ENCODE results near the gene TAL1.
"Not testable (repeated sequence)": the region's sequence is repeated elsewhere in the genome, so short reads cannot be mapped to it uniquely, and the experiment has no call there.

DNA sequence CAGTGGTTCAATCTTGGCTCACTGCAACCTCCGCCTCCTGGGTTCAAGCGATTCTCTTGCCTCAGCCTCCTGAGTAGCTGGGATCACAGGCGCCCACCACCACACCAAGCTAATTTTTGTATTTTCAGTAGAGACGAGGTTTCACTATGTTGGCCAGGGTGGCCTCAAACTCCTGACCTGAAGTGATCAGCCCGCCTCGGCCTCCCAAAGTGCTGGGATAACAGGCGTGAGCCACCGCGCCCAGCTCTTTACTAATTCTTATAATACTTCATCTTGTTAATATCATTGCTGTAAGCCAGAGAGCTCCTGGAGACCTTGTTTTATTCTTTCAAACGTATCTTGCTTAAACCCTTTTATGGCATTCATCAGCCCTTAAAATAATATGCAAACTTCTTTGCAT is 38.5 kb downstream of the TAL1 start:
- TF ChIP-seq, protein P1, sequence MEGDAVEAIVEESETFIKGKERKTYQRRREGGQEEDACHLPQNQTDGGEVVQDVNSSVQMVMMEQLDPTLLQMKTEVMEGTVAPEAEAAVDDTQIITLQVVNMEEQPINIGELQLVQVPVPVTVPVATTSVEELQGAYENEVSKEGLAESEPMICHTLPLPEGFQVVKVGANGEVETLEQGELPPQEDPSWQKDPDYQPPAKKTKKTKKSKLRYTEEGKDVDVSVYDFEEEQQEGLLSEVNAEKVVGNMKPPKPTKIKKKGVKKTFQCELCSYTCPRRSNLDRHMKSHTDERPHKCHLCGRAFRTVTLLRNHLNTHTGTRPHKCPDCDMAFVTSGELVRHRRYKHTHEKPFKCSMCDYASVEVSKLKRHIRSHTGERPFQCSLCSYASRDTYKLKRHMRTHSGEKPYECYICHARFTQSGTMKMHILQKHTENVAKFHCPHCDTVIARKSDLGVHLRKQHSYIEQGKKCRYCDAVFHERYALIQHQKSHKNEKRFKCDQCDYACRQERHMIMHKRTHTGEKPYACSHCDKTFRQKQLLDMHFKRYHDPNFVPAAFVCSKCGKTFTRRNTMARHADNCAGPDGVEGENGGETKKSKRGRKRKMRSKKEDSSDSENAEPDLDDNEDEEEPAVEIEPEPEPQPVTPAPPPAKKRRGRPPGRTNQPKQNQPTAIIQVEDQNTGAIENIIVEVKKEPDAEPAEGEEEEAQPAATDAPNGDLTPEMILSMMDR (IDR thresholded peaks at IDR 0.05; ENCODE audit: low read length): not testable (repeated sequence)
- not testable (repeated sequence) for TF ChIP-seq EZH2 (optimal IDR thresholded peaks at IDR 0.05; ENCODE audit: low read depth, low read length); EZH2phosphoT487 (IDR thresholded peaks at IDR 0.05; ENCODE audit: low read length)

Data from MM.1S (cell line).